Mucosa of gallbladder (tissue), 1 donor: ENCODE measurements around the gene MEIOSIN. TPM values are rescaled to one million over a fixed set of nuclear protein-coding genes. Genes with fewer than 3 reads are reported as not detected.
"Not testable (repeated sequence)": the region's sequence is repeated elsewhere in the genome, so short reads cannot be mapped to it uniquely, and the experiment has no call there.

Source experiments
- DNase-seq: peaks from one replicate; pipeline ENCODE4 v3.0.0-alpha.2; 2020; ENCODE audit warnings: low spot score
- total RNA-seq: library from RNA; stranded (reverse); gene quantifications from one replicate; pipeline ENCODE4 v1.2.1, GENCODE V29; 2021
- donor health status: DM: no; HTN: no; CAD: no.

Gene MEIOSIN, protein sequence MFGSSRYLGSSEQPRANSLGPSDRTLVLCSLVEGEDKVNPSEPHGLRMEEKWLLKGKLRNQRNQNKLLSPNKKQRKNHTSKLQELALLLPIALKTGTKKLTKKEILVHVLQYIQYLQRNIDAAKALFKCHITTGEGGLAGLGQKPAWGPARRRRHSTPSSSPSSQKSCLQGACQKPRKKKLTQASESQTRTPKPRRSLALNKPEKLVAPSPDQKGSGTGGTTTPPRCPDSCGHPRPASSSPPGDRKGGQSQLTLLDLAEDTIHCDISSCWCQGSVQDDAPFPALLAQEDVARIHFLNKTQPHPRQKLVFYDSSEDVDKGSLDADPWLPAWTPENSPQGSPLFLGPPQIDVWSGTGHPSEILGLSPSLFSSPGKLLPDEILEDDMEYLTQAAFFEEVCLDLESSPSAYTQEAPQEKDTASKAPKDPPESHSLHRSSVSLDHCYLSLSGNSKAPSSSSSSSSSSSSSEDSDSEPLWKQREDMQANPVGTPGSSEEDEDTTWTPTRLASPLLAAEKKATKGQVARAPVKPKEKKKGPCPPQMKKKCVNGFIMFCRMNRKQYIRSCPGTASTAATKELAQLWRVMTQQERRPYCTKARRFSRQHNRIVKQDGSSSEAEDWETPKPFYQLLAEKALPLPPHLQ
- total RNA-seq = not detected

DNA sequence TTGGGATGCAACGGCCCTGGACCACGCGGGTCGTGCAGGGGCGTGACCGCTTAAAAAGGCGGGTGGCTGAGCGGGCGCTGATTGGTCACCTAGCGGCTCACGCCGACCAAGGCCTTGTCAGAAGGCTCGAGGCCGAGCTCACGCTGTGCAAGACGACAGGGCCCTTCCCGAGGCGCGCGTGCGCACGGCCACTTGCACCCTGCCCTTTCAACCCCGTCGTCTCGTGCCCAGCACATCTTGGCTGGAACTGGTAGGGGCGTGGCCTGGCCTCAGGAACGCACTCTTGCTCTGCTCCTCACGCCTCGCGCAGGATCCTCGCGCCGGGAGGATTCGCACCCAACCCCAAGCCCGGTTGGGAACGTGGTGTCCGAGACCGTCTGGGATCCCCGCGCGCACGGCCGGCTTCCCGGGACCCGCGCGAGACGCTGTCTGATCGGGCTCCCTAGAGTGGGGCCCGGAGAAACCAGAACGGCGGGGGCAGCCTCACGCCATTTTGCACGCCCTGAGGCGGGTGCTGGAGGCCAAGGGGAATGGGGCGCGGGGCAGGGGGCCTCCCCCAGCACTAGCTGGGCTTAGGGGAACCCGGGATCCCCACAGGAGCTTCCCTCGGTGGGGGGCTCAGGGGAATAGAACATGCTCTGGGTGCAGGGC is at the start of gene MEIOSIN:
MEIOSIN (plus strand) TSS at position 280 of the 651 bp plus-strand sequence. CDS start 1,938 bp downstream, outside the sequence.
- no peak for DNase-seq

- not testable (repeated sequence) for DNase-seq
Observed at GRCh38 chr19:45685045-45685444, 48.2 kb upstream of the MEIOSIN start.

DNA sequence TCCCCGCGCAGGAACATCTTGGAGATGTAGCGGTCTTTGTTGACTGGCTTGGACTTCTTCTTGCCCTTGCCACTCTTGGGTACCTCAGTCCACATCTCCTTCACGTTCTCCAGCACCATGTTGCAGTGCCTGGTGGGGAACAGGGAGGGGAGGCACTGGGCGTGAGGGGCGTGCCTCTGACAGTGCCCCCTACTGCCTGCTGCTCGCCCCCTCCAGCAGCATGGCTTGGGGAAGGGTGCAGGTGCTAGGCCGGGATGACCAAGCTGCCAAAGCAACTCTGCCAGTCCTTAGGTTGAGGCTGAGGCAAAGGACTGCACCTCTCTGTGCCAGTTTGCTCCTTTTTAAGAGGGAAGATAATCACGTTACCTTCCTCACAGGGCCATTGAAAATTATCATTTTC is 45.6 kb upstream of the MEIOSIN start:
- no peak for DNase-seq

GRCh38 chr19:45691516-45692186 is 41.6 kb upstream of the MEIOSIN start, which contains the start of gene SNRPD2:
Gene SNRPD2, minus strand, starts transcription at chr19:45691953. Its CDS starts 65 bp downstream, at chr19:45691888.
- peak; percentile 94 for DNase-seq

DNA sequence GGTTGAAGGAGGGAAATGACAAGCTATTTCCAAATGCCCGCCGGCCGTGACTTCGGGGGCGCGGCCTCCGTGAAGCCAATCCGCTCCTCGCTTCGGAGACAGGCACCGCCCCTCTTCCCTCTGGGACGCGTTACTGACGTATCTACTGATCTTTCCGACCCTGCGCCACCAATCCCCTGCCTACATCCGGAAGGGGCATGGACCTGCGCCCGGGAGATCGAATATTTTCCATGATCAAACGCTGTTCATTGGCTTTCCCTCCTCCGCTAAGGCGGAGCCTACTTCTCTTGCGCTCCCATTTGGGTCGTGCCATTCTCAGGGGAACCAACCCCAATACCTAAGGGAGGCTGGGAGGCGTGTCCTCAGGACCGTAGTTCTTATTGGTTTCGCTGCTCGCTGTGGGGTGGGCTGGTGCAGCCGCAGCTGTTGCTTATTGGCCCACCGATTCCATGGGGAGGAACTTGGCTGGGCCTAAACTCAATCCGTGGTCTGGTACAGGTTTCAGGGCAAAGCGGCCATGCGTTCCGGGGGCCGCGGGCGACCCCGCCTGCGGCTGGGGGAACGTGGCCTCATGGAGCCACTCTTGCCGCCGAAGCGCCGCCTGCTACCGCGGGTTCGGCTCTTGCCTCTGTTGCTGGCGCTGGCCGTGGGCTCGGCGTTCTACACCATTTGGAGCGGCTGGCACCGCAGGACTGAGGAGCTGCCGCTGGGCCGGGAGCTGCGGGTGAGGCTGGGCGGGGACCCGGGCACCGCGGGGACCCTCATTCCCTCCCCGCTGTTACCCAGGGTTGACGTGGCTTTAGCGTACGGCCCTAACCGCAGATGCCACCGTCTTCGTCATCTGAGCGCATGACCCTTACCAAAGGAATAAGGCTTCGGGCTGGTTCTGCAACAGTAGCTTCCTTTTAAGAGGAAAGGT is 40.8 kb upstream of the MEIOSIN start, which contains the start of gene QPCTL:
QPCTL (plus strand) TSS at position 480 of the 919 bp plus-strand sequence; CDS start at position 518, 38 bp downstream.
- DNase-seq = peak; percentile 97

GRCh38 chr19:45693106-45693788 is 40.0 kb upstream of the MEIOSIN start:
- DNase-seq = peak; percentile 74

DNA sequence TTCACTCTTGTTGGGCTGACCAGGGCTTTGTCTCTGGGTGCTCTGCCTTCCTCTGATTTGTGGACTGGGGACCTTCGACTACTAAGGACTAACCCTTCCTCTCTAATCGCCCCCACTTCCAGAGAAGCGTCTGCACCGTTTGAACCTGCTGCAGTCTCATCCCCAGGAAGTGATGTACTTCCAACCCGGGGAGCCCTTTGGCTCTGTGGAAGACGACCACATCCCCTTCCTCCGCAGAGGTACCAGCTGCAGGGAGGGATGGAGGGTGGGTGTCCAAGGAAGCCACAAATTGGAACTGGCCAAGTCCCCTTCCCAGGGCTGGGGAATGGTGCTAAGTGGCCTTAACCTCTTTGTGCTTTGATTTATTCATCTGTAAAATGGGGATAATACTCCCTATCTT is 31.6 kb upstream of the MEIOSIN start:
- no peak for DNase-seq

GRCh38 chr19:45705115-45705514 is 28.1 kb upstream of the MEIOSIN start:
- no peak for DNase-seq

GRCh38 chr19:45705710-45706415 is 27.4 kb upstream of the MEIOSIN start:
- DNase-seq = no peak

GRCh38 chr19:45710356-45711130 is 22.7 kb upstream of the MEIOSIN start:
- DNase-seq = no peak

DNA sequence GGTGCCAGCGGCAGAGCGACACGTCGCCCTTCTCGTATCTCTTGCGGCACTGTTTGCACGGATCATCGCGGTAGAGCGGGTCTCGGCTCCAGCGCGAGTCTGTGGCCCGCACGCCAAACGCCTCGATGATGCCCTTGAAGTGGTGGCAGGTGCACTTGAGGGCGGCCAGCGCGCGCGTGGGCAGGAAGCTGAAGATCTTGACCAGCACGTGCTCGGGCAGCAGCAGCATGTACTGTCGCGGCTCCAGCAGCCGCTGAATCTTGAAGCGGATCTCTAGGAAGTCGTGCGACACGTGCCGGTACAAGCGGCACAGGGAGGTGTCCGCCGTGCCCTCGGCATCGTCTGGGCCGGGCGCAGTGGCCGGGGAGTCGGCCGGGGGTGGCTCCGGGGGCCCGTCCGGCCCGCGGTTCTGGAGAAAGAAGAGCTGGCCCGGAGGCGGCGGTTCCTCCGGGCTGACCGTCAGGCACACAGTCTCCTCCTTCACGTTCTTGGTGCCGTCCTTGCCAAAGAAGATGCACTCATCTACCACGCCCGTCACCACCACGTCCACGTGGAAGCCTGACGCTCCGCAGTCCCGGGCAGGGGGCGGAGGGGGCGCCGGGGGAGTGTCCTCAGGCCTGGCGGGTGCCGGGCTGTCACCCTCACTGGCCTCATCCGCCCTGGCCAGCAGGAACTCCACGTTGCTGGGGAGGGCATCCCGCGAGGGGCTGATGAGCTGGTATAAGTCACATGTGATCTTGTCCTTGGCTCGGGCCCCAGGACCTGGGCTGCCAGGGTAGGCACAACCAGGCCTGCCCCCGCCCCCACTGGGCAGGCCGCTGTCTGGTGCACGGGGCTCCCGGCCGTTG is 21.2 kb upstream of the MEIOSIN start:
- DNase-seq = no peak

- DNase-seq = no peak
Observed at GRCh38 chr19:45712699-45713067, 20.6 kb upstream of the MEIOSIN start.

DNA sequence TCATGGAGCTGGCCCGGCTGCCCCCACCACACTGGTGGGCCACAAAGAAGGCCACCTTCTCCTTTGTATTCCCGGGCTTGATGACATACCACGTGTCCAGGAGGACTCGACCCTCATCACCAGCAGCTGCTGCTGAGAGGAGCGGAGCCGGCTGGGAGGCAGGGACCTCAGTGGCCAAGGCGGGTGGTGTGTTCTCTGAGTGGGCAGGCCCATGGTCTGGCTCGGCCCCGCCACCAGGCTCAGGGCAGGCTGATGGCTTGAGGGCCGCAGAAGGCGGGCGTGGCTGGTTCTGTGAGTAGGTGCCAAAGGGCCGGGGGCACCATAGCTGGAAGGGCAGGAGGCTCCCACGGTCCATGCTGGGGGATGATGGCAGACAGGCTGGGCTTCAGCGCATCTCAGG is 20.1 kb upstream of the MEIOSIN start:
- no peak for DNase-seq

DNA sequence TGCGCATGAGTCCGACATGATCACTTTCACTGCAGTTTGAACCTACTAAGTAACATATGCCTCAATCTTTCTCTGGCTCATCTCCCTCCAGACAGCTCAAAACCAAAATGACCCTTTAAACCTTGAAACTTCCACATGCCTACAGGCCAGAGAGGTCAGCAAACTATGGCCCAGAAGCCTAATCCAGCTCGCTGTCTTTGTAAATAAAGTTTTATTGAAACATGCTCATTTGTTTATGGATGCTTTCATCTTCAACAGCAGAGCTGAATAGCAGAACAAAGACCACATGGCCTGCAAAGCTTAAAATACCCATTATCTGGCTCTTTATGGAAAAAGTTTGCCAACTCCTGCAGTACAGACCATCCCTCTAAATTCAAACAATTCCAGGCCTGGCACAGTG is 18.1 kb upstream of the MEIOSIN start:
- DNase-seq = no peak

GRCh38 chr19:45716359-45717130 is 16.7 kb upstream of the MEIOSIN start:
- DNase-seq = peak; percentile 26

DNA sequence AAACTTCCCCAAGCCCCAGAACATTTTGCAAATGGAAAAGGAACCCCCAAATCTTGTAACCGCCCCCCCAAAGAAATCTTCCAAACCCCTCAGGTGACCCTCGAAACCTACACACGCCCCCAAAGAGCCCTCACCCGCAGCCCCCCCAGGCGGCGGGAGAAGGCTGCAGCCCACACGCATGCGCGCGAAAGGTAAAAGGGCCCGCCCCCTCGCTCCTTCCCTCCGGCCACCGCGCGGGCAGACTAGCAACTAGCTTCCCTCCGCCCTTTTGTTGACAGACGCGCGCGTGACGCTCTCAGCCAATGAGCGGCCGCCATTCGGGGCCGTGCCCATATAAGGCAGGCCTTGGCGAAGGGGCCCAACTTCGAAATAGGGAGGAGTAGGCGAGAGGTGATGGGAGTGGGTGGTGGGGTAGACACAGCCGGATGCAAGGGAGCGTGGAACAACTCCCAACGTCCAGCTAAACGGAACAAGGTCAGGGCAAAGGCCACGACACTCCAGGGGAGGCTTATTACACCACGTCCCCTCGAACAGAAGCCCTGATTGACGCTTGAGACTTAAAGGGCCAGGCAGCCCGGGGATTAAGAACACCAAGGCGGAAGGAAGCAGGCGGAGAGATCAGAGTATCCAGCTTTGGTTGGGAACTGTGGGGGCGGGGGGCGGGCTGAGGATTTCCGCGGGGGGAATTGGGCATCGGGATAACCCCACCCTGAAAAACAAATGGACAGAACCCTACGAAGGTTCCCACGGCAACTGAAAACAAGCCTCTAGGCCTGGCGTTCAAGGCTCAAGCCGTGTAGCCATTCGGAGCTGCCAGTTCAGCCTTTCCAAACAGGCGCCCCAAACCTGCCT is 15.9 kb upstream of the MEIOSIN start:
- peak; percentile 98 for DNase-seq
